HG02588 (cell line): Measurements from ENCODE around the gene RBM33.

ENCODE experiments used
- ATAC-seq: cut with Tn5 transposase; IDR thresholded peaks from one replicate; pipeline ENCODE4 v1.9.1; 2021; ENCODE audit warnings: mild to moderate bottlenecking, moderate library complexity; ENCODE audit not compliant: unreplicated experiment

The RBM33 gene

GRCh38 chr7:155763691-155764437, 119.4 kb downstream of the RBM33 start:
- ATAC-seq = no peak

GRCh38 chr7:155764438-155764793, 120.0 kb downstream of the RBM33 start:
- no peak for ATAC-seq

GRCh38 chr7:155765458-155765857, 121.0 kb downstream of the RBM33 start:
- ATAC-seq = no peak

GRCh38 chr7:155766386-155766785, 121.9 kb downstream of the RBM33 start:
- no peak for ATAC-seq

GRCh38 chr7:155766966-155767916, 122.8 kb downstream of the RBM33 start:
- ATAC-seq = no peak

GRCh38 chr7:155769701-155770100, 125.2 kb downstream of the RBM33 start:
- no peak for ATAC-seq

- ATAC-seq = no peak
These were observed 125.8 kb downstream of the RBM33 start for GRCh38 chr7:155770241-155770640.

- ATAC-seq = no peak
These were observed 129.1 kb downstream of the RBM33 start for GRCh38 chr7:155773531-155773930.

- no peak for ATAC-seq
These were observed 130.5 kb downstream of the RBM33 start for GRCh38 chr7:155774947-155775346.

GRCh38 chr7:155775691-155776090, 131.2 kb downstream of the RBM33 start:
- ATAC-seq = no peak

- no peak for ATAC-seq
These were observed 132.1 kb downstream of the RBM33 start for GRCh38 chr7:155776606-155777005.

GRCh38 chr7:155778349-155778748, 133.9 kb downstream of the RBM33 start:
- no peak for ATAC-seq

GRCh38 chr7:155780884-155781283, 136.4 kb downstream of the RBM33 start:
- ATAC-seq = no peak

- no peak for ATAC-seq
These were observed 137.0 kb downstream of the RBM33 start for GRCh38 chr7:155781433-155781832.

- ATAC-seq = no peak
These were observed 138.0 kb downstream of the RBM33 start for GRCh38 chr7:155782466-155782865.

- ATAC-seq = no peak
These were observed 141.1 kb downstream of the RBM33 start for GRCh38 chr7:155785536-155785935.

GRCh38 chr7:155786491-155786890, 142.0 kb downstream of the RBM33 start:
- no peak for ATAC-seq

- no peak for ATAC-seq
These were observed 142.8 kb downstream of the RBM33 start for GRCh38 chr7:155787171-155787851.

GRCh38 chr7:155788616-155789000, 144.1 kb downstream of the RBM33 start:
- no peak for ATAC-seq

GRCh38 chr7:155789001-155789725, 144.7 kb downstream of the RBM33 start:
- no peak for ATAC-seq

- no peak for ATAC-seq
These were observed 146.2 kb downstream of the RBM33 start for GRCh38 chr7:155790666-155791065.
